Measurements from ENCODE around the gene SRGAP3.
A peak's percentile ranks its signal among the peaks of the same experiment; 100 is the strongest.
"Not testable (repeated sequence)": the region's sequence is repeated elsewhere in the genome, so short reads cannot be mapped to it uniquely, and the experiment has no call there.

The SRGAP3 gene

DNA sequence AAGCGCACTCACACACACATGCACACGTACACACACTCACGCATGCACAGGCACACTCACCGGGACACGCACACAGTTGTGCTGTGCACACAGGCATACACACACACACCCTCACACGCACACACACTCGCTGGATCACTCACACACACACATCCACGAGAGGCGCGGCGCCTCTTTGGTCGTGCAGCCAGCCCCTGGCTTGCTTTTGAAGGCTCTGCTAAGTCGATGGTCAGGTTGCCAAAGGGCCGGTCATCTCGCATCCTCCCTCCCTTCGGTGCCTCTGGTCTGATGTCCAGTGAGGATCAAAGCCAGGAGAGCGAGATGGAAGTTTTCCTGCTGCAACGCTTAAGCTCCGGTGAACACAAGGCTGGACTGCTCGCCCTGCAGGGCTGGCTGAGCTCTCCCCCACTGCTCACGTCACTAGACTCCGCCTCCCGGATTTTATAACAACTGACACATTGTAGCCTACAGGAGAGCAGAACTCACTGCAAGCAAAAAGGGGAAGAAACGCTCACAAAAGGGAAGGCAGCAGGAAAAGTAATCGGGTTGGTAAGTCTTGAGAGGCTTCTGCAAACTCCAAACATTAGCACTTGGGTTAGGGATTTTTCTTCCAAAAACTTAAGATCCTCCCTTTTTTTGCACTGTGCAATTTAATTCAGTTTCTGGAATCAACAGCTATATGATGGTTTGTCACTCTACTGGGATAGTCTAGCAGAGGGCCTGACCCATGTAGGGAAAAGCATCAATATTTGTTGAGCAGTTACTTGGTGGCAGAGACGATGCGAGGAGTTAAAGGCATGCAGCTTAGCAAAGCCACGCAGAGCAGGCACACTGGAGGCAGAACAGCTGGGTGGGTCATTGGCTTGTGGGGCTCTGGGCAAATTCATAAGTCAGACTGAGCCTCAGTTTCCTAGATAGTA lies at the start of gene SRGAP3:
Gene SRGAP3 (minus strand): TSS at position 374 of the 920 bp plus-strand sequence. CDS start 695 bp downstream, outside the sequence.
- peak; percentile 79 for DNase-seq

DNA sequence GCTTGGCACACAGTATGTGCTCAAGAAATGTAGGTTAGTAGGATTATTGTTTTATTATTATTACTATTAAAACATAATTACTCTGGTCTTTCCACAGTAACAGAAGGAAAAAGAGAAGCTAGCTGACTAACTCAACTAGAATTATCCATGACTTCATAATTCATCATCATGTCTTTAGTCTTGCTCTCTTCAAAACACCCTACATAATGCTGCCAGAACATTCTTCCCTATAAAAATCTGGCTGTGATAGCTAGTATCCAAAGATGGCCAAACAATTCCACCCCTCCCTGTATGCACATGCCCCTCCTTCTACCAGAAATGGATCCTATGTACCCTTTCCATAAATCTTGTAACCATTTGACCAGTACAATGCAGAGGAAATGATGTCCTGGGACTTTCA lies 48.8 kb upstream of the SRGAP3 start:
- no peak for DNase-seq

DNA sequence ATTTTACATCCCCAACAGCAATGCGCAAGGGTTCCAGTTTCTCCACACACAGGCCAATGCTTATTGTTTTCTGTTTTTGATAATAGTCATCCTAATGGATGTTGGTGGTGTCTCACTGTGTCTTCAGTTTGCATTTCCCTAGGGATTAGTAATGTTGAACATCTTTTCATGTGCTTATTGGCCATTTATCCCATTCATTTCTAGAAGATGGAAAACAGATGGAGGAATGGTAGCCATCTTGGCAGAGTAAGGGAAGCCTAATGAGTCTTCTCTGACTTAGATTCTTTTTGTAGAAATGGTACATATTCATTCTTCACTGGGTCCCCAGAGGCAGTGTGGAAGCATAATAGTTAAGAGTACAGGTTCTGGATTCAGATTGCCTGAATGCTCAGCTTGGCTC lies 46.8 kb upstream of the SRGAP3 start:
- no peak for DNase-seq

DNA sequence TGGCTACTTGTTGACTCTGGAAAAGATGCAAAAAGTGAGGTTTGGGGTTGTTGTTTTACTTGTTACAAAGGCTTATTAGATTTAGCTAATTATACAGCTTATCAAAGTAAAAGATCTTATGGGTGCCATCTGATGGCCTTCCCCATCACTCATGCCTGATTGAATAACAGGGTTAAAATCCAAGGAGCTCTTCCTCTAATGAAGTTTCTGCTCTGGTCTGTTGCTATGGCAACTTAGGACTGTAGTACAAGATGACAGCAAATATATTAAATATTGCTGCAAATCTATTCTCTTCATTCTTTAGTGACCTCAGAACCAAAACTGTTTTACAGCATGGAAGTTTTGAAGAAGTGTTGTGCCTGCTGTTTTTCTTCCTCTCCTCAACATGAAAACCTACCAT lies 45.6 kb upstream of the SRGAP3 start:
- no peak for DNase-seq

DNA sequence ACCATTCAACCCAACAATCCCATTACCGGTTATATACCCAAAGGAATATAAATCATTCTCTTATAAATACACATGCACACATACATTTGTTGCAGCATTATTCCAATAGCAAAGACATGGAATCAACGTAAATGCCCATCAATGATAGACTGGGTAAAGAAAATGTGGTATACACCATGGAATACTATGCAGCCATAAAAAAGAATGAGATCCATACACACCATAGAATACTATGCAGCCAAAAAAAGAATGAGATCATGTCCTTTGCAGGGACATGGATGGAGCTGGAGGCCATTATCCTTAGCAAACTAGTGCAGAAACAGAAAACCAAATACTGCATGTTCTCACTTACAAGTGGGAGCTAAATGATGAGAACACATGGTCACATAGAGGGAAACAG lies 44.5 kb upstream of the SRGAP3 start:
- DNase-seq, result not testable (repeated sequence)

DNA sequence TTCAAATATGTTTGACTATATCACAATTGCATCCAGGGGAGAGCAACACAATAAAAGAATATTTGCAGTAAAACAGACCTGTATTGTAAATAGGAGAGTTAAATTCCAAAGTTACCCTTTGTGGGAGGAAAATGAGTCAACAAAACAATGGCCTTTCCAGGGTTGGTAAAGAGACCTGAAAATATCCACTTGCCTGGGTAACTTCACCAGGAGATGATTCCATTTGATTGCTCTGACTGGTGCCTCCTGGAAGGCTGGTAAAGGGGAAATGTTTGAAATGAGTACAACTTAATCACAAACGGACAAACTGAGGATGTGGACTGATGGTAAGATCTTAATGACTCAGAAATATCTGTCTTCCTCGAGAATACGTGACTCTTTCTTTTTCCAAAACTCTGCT lies 43.6 kb upstream of the SRGAP3 start:
- no peak for DNase-seq

DNA sequence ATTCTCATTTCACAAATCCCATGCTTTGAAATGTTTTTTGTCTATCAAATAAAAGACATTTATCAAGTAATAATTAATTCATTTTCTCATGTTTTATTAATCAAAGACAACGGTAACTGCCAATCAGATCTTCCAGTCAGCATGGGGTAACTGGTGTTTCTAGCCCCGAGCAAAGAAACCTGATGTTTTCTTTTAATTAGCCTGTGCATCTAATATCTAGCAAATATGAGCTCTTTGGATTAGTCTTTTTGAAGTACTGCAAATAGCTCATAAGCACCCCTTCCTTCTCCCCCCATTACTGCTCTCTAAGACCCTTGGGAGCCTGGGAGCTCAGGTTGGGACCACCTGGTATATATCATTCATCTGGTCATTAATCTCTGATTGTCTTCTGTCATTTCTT lies 43.1 kb upstream of the SRGAP3 start:
- no peak for DNase-seq

DNA sequence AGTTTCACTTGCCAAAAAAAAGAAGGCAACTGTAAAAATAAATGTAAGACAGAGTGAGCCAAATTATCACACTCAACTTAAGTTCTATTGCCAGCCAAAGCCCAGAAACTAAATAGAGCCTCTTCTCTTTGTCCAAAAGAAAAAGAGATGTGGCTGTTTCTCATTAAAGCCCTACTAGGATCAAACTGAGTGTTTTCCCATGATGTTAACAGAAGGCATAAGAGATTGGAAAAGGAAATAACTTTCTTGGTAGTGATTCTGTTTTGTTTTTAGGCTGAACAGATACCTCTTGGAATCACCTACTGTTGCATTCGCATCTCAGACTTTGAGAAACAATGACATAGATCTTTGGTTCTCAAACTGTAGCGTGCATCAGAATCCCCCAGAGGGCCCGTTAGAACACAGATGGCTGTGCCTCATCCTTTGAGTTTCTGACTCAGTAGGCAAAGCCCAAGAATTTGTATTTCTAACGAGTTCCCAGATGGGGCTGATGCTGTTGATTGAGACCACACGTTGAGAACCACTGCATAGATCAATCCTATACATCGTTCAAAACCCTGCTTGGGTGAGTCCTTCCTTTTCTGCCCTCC lies 42.5 kb upstream of the SRGAP3 start:
- no peak for DNase-seq

DNA sequence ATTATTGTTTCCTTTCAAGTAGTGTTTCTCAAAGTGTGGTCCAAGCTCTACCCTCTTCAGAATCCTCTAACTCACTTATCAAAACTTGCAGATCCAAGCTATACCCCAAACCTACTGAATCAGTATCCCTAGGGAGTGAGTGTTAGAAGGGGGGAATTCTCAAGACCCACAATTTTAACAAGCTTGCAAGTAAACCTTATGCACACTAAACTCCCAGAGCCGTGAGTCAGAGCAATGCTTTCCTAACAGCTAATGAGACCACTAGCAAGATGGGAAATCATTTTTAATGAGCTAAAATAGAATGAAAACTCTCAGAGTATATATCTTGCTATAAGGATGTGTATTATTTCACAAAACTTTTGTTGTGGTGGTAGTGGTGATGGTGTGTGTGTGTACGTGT lies 41.1 kb upstream of the SRGAP3 start:
- no peak for DNase-seq

DNA sequence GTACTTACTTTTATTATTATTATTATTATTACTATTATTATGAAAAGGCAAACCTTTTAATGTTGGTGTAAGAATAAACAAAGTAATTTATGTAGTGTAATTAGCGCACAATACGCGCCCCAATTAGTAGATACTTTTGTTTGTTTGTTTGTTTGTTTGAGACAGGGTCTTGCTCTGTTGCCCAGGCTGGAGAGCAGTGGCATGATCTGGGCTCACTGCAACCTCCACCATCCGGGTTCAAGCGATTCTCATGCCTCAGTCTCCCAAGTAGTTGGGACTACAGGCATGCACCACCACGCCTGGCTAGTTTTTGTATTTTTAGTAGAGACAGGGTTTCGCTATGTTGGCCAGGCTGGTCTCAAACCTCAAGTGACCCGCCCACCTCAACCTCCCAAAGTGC lies 32.1 kb upstream of the SRGAP3 start:
- not testable (repeated sequence) for DNase-seq

DNA sequence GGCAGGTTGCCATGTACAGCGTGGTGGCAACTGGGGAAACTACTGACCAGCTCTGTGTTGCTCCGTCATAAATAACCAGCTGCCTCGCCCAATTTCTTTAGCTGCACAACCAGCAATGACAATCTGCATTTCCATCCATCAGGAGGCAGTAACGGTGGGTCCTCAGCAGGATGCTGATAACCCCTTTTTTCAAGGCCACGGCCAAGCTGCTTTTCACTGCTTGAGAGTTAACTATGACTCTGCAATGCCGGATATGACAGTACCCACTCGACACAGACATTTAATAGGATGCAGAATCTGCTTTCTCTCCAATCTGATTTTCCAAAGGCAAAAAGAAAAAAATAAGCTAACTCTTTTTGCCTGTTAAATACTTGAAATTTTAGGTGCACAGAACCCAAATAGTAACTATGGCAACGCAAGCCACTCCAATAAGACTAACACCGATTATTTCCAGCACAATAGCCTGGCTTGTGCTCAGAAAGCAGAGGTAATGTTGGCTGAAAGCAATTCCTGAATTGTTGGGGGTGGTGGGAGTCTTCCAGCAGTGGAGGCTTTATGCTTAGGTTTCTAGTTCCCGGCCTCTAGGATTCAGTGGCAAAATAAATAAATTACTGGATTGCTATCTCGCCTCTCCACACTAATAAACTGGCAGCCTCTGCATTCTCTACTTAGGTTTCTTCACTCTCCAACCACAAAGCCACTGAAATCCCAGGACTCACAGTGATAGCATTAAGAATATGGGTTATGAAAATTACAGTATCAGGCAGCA lies 31.2 kb upstream of the SRGAP3 start:
- peak; percentile 49 for DNase-seq

DNA sequence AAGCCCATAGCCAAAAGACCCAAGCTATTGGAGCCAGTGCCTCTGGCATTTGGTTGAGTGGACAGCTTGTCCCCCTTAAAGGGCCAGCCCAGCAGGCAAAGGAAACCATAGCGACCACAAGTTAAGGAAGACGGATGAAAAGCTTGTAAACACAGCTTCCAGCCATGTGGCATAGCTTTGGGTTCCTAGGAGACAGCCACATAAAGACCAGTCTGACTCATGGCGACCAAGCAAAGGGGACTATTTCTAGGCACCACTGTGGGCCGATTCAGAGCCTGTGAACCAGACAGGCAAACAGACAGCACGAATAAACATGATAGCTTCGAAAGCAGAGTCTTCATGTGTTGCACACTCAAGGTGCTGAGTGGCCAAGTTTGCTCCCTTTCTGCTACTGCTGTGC lies 30.5 kb upstream of the SRGAP3 start:
- DNase-seq, result peak; percentile 23

DNA sequence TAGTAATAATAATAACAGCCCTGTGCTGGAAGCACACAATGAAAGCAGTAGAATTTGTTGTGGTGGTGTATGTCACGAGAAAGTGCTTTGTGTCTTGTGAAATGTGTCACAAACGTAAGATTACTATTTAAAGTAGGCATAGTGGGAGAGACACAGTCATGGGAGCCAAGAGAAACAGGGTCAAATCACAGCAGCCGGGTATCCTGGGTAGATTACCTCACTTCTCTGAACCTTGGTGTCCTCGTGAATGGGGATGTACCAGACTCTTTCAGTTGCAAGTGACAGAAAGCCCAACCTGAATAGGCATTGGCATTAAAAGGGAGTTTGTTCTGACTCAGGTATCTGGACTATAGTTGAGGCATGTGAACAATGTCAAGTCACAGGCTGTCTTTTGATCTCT lies 29.1 kb upstream of the SRGAP3 start:
- no peak for DNase-seq

DNA sequence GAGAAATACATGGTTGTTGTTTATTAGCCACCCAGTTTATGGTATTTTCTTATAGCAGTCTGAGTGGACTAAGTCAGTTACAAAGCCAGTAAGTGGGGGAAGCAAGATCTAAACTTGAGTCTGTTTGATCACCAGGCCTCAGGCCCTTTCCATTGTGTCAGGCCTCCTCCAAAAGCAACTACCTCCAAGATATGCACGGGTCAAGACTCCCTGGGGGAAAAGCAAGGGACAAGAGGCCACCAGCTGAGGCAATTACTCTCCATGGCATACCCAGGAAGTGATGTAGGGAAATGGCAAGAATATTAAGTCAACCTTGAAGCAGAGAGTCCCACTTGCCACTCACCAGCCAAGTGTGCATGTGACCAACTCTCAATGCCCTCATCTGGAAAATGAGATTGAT lies 28.6 kb upstream of the SRGAP3 start:
- no peak for DNase-seq

DNA sequence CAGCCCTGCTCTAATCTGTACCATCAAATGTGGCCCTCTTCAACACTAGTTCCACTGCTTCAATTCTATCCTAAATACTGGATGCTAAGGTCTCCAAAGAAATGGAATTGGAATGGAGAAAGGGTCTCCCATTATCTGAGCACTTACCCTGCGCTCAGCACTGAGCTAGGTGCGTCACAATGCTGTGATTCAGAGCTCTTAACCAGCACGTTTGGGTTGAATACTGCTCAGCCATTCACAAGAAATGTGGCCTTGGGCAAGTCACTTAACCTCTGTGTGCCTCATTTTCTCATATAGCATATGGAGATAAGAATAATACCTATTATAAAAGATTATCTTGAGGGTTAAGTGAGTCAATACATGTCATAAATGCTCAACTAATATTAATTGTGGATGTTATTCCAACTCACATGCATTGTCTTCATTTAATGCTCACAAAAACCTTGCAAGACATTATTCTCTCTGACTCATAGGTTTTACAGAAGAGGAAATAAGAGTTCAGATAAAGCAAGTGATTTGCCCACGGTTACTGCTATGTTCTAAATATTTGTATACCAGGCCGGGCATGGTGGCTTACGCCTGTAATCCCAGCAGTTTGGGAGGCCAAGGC lies 27.4 kb upstream of the SRGAP3 start:
- no peak for DNase-seq

DNA sequence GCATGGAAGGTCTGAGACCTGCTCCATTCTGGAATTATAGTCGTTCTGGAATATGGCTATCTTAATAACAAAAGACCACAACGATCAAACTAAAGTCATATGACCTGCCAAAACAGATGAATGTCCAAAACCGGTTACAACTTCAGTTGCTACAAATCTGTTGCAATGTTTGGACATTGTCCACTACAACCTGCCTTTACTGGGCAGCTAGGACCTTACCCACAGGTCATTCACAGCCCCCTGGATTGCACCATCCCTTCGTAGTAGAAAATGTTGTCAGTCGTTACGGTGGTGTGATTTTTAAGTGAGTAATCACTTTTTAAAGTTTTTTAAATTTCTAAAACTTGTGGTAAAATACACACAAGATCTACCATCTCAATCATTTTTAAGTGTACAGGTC lies 22.5 kb upstream of the SRGAP3 start:
- no peak for DNase-seq

DNA sequence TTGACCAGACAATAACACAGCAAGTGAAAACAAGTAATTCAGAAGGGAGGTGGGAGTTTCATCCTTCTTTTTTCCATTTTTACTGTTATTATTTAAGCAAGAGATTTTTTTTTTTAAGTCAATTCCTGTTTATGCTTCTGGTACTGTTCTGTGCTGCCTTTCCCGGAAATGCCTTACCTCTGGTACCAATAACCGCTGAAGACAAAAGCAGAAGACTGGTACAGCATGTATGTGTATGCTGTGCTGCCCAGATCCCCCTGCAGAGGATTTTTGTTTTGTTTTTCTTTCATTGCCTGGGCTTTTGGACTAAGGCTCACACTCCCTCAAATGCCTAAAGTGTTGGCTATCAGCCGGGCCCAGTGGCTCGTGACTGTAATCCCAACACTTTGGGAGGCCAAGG lies 21.3 kb upstream of the SRGAP3 start:
- no peak for DNase-seq

DNA sequence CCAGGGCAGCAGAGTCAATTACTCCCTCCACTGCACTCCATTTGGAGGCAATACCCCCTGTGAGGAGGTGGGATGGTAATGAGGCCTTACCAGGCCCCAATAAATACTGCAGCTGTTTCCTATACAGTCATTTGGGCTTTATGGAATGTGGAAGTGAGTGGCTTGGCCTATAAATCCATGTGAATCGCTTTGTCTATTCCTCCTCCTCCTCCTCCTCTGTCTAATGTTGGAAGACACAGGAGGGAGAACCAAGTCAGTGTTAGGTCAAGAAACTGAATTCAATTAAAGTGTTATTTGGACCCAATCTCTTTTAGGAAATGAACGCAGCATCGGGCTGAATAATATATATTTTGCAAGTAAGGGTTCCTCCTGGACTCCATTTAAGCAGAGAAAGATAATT lies 17.3 kb upstream of the SRGAP3 start:
- no peak for DNase-seq

DNA sequence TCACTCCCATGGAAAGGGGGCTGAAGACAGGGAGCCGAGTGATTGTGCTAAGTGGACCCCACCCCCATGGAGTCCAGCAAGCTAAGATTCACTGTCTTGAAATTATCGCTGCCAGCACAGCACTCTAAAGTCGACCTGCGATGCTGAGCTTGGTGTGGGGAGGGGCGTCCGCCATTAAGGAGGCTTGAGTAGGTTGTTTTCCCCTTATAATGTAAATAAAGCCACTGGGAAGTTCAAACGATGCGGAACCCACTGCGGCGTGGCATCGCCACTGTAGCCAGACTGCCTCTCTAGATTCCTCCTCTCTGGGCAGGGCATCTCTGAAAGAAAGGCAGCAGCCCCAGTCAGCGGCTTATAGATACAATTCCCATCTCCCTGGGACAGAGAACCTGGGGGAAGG lies 10.9 kb upstream of the SRGAP3 start:
- DNase-seq, result no peak

DNA sequence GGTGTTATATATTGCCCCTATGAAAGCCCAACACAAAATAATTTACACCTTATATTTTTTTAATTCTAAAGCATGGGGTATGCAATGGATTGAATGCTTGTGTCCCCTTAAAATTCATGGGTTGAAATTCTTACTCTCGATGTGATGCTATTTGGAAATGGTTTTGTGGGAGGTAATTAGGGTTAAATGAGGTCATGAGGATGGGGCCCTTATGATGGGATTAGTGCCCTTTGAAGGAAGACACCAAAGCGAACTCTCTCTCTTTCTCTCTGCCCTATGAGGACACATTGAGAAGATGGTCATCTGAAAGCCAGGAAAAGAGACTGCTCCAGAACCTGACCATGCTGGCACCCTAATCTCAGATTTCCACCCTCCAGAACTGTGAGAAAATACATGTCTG lies 7.6 kb upstream of the SRGAP3 start:
- no peak for DNase-seq

DNA sequence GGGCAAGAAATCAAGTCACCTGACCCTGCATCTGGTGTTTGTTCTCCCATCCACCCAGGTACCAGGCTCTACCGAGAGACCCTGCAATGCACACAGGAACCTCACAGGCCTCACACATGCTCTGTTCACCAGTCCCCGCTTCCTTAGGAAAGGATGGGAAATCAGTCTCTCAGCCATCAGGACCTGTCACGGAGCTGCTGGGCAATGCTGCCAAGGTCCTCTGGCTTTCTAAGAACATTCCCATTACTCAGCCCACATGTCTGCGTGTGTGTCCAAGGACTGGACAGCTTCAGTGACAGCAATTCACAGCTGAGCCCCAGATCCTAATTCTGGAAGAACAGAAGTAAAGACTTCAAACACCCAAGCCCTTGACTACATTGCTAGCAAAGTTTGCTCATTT lies 6.5 kb upstream of the SRGAP3 start:
- no peak for DNase-seq

DNA sequence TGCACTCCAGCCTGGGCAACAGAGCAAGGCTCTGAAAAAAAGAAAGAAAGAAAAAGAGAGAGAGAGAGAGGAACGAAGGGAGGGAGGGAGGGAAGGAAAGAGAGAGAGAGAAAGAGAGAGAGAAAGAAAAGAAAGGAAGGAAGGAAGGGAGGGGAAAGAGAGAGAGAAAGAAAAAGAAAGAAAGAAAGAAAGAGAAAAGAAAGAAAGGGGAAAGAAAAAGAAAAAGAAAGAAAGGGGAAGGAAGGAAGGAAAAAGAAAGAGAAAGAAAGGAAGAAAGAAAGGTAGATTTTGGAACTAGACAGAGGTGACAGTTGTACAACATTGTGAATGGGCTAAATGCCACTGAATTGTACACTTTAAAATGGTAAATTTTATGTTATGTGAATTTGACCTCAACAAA lies 5.3 kb upstream of the SRGAP3 start:
- no peak for DNase-seq

DNA sequence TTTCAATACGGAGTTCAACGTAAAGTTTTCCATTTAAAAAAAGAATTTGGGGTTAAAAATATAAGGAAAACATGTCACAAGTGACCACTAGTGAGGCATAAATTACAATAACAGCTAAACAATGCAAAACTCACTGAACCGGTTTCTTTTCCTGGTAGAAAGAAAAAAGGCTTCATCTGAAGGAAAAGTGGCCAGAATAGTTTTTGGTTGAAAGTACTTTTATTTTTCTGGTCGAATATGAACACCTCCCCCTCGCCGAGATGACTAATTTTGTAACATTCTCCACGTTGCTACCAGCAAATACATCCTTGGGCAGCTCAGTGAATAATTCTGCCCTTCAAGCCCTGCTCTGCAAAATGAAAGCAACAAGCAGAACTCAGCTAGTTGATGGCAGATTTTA lies 3.9 kb upstream of the SRGAP3 start:
- no peak for DNase-seq

Data from NCI-H748 treated with DMSO at 0.1 percent for 48 hours (cell line).